Panc1 (cell line): Measurements from ENCODE around the gene POM121L2.

ENCODE experiments used
- POLR2AphosphoS5 ChIP-seq: IDR thresholded peaks from 2 replicates; pipeline ENCODE4 v1.6.1; 2012; ENCODE audit warnings: mild to moderate bottlenecking, low read depth, low read length, moderate library complexity
- SIN3A ChIP-seq: IDR thresholded peaks from 2 replicates; pipeline ENCODE4 v1.6.1; 2012; ENCODE audit warnings: low read depth, mild to moderate bottlenecking, low read length, moderate library complexity, borderline replicate concordance; ENCODE audit not compliant: insufficient read depth
- TF ChIP-seq, protein P1 (sequence below): fragments of 450-650 bp; IDR thresholded peaks from 2 replicates; pipeline ENCODE4 v1.5.1; 2017; ENCODE audit warnings: mild to moderate bottlenecking
- TF ChIP-seq, protein P2 (sequence below), 2 experiments: IDR thresholded peaks; 2 replicates each; pipeline ENCODE4 v1.6.1; 2011 to 2012; ENCODE audit warnings: low read depth in 2 of 2, control low read depth in 1 of 2, low read length in 1 of 2, mild to moderate bottlenecking in 1 of 2, moderate library complexity in 1 of 2; ENCODE audit not compliant: insufficient read depth in 1 of 2

GRCh38 chr6:27311806-27312145 lies 297 bp downstream of the POM121L2 start:
- TF ChIP-seq SIN3A, result no peak
- TF ChIP-seq, protein P1, sequence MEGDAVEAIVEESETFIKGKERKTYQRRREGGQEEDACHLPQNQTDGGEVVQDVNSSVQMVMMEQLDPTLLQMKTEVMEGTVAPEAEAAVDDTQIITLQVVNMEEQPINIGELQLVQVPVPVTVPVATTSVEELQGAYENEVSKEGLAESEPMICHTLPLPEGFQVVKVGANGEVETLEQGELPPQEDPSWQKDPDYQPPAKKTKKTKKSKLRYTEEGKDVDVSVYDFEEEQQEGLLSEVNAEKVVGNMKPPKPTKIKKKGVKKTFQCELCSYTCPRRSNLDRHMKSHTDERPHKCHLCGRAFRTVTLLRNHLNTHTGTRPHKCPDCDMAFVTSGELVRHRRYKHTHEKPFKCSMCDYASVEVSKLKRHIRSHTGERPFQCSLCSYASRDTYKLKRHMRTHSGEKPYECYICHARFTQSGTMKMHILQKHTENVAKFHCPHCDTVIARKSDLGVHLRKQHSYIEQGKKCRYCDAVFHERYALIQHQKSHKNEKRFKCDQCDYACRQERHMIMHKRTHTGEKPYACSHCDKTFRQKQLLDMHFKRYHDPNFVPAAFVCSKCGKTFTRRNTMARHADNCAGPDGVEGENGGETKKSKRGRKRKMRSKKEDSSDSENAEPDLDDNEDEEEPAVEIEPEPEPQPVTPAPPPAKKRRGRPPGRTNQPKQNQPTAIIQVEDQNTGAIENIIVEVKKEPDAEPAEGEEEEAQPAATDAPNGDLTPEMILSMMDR, result no peak
- TF ChIP-seq POLR2AphosphoS5, result no peak
- TF ChIP-seq, protein P2, sequence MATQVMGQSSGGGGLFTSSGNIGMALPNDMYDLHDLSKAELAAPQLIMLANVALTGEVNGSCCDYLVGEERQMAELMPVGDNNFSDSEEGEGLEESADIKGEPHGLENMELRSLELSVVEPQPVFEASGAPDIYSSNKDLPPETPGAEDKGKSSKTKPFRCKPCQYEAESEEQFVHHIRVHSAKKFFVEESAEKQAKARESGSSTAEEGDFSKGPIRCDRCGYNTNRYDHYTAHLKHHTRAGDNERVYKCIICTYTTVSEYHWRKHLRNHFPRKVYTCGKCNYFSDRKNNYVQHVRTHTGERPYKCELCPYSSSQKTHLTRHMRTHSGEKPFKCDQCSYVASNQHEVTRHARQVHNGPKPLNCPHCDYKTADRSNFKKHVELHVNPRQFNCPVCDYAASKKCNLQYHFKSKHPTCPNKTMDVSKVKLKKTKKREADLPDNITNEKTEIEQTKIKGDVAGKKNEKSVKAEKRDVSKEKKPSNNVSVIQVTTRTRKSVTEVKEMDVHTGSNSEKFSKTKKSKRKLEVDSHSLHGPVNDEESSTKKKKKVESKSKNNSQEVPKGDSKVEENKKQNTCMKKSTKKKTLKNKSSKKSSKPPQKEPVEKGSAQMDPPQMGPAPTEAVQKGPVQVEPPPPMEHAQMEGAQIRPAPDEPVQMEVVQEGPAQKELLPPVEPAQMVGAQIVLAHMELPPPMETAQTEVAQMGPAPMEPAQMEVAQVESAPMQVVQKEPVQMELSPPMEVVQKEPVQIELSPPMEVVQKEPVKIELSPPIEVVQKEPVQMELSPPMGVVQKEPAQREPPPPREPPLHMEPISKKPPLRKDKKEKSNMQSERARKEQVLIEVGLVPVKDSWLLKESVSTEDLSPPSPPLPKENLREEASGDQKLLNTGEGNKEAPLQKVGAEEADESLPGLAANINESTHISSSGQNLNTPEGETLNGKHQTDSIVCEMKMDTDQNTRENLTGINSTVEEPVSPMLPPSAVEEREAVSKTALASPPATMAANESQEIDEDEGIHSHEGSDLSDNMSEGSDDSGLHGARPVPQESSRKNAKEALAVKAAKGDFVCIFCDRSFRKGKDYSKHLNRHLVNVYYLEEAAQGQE (IDR thresholded peaks at IDR 0.05; ENCODE audit: insufficient read depth in 1 of 2, low read depth in 2 of 2, low read length in 1 of 2), result no peak
